Nephron (organoid): ENCODE results near the gene METAP1.
A peak's percentile ranks its signal among the peaks of the same experiment; 100 is the strongest.
"Not testable (repeated sequence)": the region's sequence is repeated elsewhere in the genome, so short reads cannot be mapped to it uniquely, and the experiment has no call there.

Experiments
- H3K27ac Mint-ChIP-seq, 3 experiments: 2 replicates each; pipeline ENCODE4 v1.8.0; 2020; ENCODE audit warnings: mixed read lengths in 3 of 3, mild to moderate bottlenecking in 2 of 3, moderate library complexity in 1 of 3
- H3K27me3 Mint-ChIP-seq: 2 replicates; pipeline ENCODE4 v1.8.0; 2021; ENCODE audit warnings: low read depth, mild to moderate bottlenecking, moderate library complexity, mixed read lengths
- H3K36me3 Mint-ChIP-seq: 2 replicates; pipeline ENCODE4 v1.8.0; 2020; ENCODE audit warnings: low read depth, mixed read lengths
- H3K4me1 Mint-ChIP-seq: 2 replicates; pipeline ENCODE4 v1.8.0; 2020; ENCODE audit warnings: mixed read lengths
- H3K4me3 Mint-ChIP-seq, 3 experiments: 2 replicates each; pipeline ENCODE4 v1.8.0; 2020; ENCODE audit warnings: mild to moderate bottlenecking in 3 of 3, mixed read lengths in 3 of 3, moderate library complexity in 2 of 3
- H3K9me3 Mint-ChIP-seq: 2 replicates; pipeline ENCODE4 v1.8.0; 2020; ENCODE audit warnings: mixed read lengths
- CTCF ChIP-seq, 3 experiments: fragments of 200-600 bp; sonication (generic); IDR thresholded peaks; one replicate each; pipeline ENCODE4 v1.5.0; 2021; ENCODE audit warnings: antibody characterized with exemption in 3 of 3; ENCODE audit not compliant: unreplicated experiment in 3 of 3

Gene METAP1

GRCh38 chr4:98969878-98970785 lies 25.4 kb upstream of the METAP1 start:
- Mint-ChIP-seq H3K4me3 (no peak overlapping the region), H3K9me3 (no peaks in the 10 kb centered on the region), H3K4me1 (peaks cover 5% of the 10 kb centered on the region), H3K27ac (peak overlapping the region in 1 of 3 experiments; percentile 16), H3K36me3 (no peaks in the 10 kb centered on the region), H3K27me3 (no peaks in the 10 kb centered on the region)
- TF ChIP-seq CTCF (IDR thresholded peaks at IDR 0.05; ENCODE audit: unreplicated experiment in 3 of 3): no peak

- Mint-ChIP-seq H3K9me3 (no peaks in the 10 kb centered on the region), H3K36me3 (no peaks in the 10 kb centered on the region), H3K4me1 (no peaks in the 10 kb centered on the region), H3K27me3 (no peaks in the 10 kb centered on the region), H3K27ac (no peak overlapping the region), H3K4me3 (no peak overlapping the region)
- no peak for TF ChIP-seq CTCF (IDR thresholded peaks at IDR 0.05; ENCODE audit: unreplicated experiment in 3 of 3)
These were observed 18.8 kb upstream of the METAP1 start for GRCh38 chr4:98976716-98977115.

GRCh38 chr4:98977557-98977956 lies 18.0 kb upstream of the METAP1 start:
- no peaks in the 10 kb centered on the region for H3K27me3 Mint-ChIP-seq
- H3K4me1 Mint-ChIP-seq: no peaks in the 10 kb centered on the region
- no peaks in the 10 kb centered on the region for H3K9me3 Mint-ChIP-seq
- H3K36me3 Mint-ChIP-seq: no peaks in the 10 kb centered on the region
- H3K4me3 Mint-ChIP-seq: no peak overlapping the region
- TF ChIP-seq CTCF (IDR thresholded peaks at IDR 0.05; ENCODE audit: unreplicated experiment in 3 of 3): no peak
- H3K27ac Mint-ChIP-seq: no peak overlapping the region

GRCh38 chr4:98987720-98988119 lies 7.8 kb upstream of the METAP1 start:
- H3K4me3 Mint-ChIP-seq: no peak overlapping the region
- TF ChIP-seq CTCF (IDR thresholded peaks at IDR 0.05; ENCODE audit: unreplicated experiment in 3 of 3): no peak
- H3K27ac Mint-ChIP-seq: no peak overlapping the region
- H3K4me1 Mint-ChIP-seq: no peaks in the 10 kb centered on the region
- no peaks in the 10 kb centered on the region for H3K36me3 Mint-ChIP-seq
- H3K27me3 Mint-ChIP-seq: peaks cover 4% of the 10 kb centered on the region
- H3K9me3 Mint-ChIP-seq: peaks cover 3% of the 10 kb centered on the region

GRCh38 chr4:98992835-98993234 lies 2.7 kb upstream of the METAP1 start:
- not testable (repeated sequence) for H3K27me3 Mint-ChIP-seq, H3K27ac Mint-ChIP-seq, H3K4me3 Mint-ChIP-seq, H3K36me3 Mint-ChIP-seq, H3K9me3 Mint-ChIP-seq
- H3K4me1 Mint-ChIP-seq: peaks cover 22% of the 10 kb centered on the region

GRCh38 chr4:98993419-98994071 lies 2.0 kb upstream of the METAP1 start:
- H3K9me3 Mint-ChIP-seq: no peaks in the 10 kb centered on the region
- no peak overlapping the region for H3K27ac Mint-ChIP-seq
- peaks cover 25% of the 10 kb centered on the region for H3K4me1 Mint-ChIP-seq
- no peaks in the 10 kb centered on the region for H3K36me3 Mint-ChIP-seq
- H3K4me3 Mint-ChIP-seq: peak overlapping the region in 1 of 3 experiments; percentile 96
- no peak for TF ChIP-seq CTCF (IDR thresholded peaks at IDR 0.05; ENCODE audit: unreplicated experiment in 3 of 3)
- no peaks in the 10 kb centered on the region for H3K27me3 Mint-ChIP-seq
